ENCODE results near the gene DNAH2. TPM values are rescaled to one million over a fixed set of nuclear protein-coding genes. Genes with fewer than 3 reads are reported as not detected.
A peak's percentile ranks its signal among the peaks of the same experiment; 100 is the strongest.

Gene DNAH2
- total and polyA plus RNA-seq, 2 donors, result 0.07 to 0.14 TPM

GRCh38 chr17:7836596-7837407 is 119.3 kb downstream of the DNAH2 start:
- Histone ChIP-seq H3K4me3 (ENCODE audit: low read length in 2 of 2) (peak overlapping the region; percentile 82 to 94), H3K27me3 (ENCODE audit: control insufficient read depth in 2 of 2, insufficient read depth in 1 of 2, low read length in 1 of 2) (no peaks in the 10 kb centered on the region), H3K36me3 (ENCODE audit: control insufficient read depth in 2 of 2, insufficient read depth in 2 of 2, low read length in 1 of 2) (peaks cover 0 to 25% of the 10 kb centered on the region in 2 donors), H3K4me1 (ENCODE audit: control insufficient read depth in 2 of 2, insufficient read depth in 2 of 2, low read length in 2 of 2) (peaks cover 39 to 78% of the 10 kb centered on the region in 2 donors), H3K9me3 (ENCODE audit: control insufficient read depth in 2 of 2, insufficient read depth in 1 of 2, low read length in 1 of 2) (peaks cover 0 to 1% of the 10 kb centered on the region in 2 donors), H3K27ac (ENCODE audit: low read depth in 1 of 2, low read length in 1 of 2) (peak overlapping the region; percentile 96 to 100)
- 1% methylated on average over 19 of the region's 19 CpGs for WGBS
- DNase-seq (ENCODE audit: low read depth in 6 of 9, low spot score in 9 of 9), result peak in 8 of 9 donors; percentile 68 to 90 (median 79)

GRCh38 chr17:7837408-7838088 is 120.0 kb downstream of the DNAH2 start:
- H3K27me3 ChIP-seq (ENCODE audit: control insufficient read depth in 2 of 2, insufficient read depth in 1 of 2, low read length in 1 of 2), result no peaks in the 10 kb centered on the region
- H3K27ac ChIP-seq (ENCODE audit: low read depth in 1 of 2, low read length in 1 of 2), result peak overlapping the region; percentile 96 to 100
- H3K9me3 ChIP-seq (ENCODE audit: control insufficient read depth in 2 of 2, insufficient read depth in 1 of 2, low read length in 1 of 2), result peaks cover 0 to 3% of the 10 kb centered on the region in 2 donors
- H3K4me1 ChIP-seq (ENCODE audit: control insufficient read depth in 2 of 2, insufficient read depth in 2 of 2, low read length in 2 of 2), result peaks cover 39 to 82% of the 10 kb centered on the region in 2 donors
- H3K36me3 ChIP-seq (ENCODE audit: control insufficient read depth in 2 of 2, insufficient read depth in 2 of 2, low read length in 1 of 2), result peaks cover 0 to 25% of the 10 kb centered on the region in 2 donors
- 22% methylated on average over 8 of the region's 8 CpGs for WGBS
- DNase-seq (ENCODE audit: low read depth in 6 of 9, low spot score in 9 of 9), result peak in 1 of 9 donors; percentile 53
- H3K4me3 ChIP-seq (ENCODE audit: low read length in 2 of 2), result peak overlapping the region; percentile 82 to 94

DNA sequence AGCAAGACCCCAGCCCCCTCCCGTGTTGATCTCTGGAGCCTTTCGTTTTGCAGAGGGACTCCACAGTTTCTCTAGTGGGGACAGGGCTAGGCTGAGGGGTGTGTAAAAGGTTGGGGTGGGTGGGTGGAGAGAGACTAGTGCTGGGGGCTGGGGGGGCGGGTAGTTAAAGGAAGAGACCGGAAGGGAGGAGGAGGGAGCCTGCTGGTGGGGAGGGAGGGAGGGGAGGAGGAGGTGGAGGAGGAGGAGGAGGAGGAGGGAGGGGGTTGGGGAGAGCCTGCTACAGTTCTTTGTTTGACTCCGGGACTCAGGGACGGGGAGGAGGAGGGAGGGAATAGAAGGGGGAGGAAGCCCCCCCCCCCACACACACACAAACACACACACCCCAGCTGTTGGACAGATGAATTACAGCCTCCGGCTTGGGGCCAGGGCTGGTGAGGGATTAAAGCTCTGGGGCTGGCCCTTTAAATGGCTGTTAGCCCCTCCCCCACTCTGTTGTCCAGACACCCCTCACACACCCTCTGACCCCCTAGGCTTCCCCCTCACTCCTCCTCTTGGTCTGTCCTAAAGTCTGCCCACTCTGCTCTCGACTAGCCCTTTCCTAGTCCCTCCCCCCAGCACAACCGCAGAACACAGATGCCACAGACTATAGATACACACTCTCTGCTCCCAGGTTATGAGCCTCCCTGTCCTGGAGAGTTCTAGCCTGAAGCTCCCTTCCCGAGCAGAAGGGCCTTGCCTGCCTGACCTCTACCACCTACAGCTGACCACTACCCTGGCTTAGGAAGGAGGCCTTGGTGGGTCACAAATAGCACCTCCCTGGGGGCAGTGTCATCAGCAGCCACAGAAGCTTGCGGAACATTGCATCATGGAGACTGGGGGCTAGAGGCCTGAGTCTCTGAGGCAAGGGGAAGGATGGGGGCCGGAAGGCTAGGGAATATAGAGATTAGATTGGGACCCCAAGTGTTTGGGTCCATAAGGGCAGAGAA is 120.8 kb downstream of the DNAH2 start:
- peaks cover 0 to 25% of the 10 kb centered on the region in 2 donors for H3K36me3 ChIP-seq (ENCODE audit: control insufficient read depth in 2 of 2, insufficient read depth in 2 of 2, low read length in 1 of 2)
- peak overlapping the region; percentile 80 to 100 for H3K27ac ChIP-seq (ENCODE audit: low read depth in 1 of 2, low read length in 1 of 2)
- H3K27me3 ChIP-seq (ENCODE audit: control insufficient read depth in 2 of 2, insufficient read depth in 1 of 2, low read length in 1 of 2), result no peaks in the 10 kb centered on the region
- H3K4me1 ChIP-seq (ENCODE audit: control insufficient read depth in 2 of 2, insufficient read depth in 2 of 2, low read length in 2 of 2), result peaks cover 39 to 82% of the 10 kb centered on the region in 2 donors
- peak in 5 of 9 donors; percentile 69 to 85 (median 72) for DNase-seq (ENCODE audit: low read depth in 6 of 9, low spot score in 9 of 9)
- 19% methylated on average over 9 of the region's 12 CpGs for WGBS
- H3K9me3 ChIP-seq (ENCODE audit: control insufficient read depth in 2 of 2, insufficient read depth in 1 of 2, low read length in 1 of 2), result peaks cover 0 to 10% of the 10 kb centered on the region in 2 donors
- H3K4me3 ChIP-seq (ENCODE audit: low read length in 2 of 2), result peak overlapping the region; percentile 82 to 94

GRCh38 chr17:7839190-7839875 is 121.8 kb downstream of the DNAH2 start:
- peak overlapping the region; percentile 55 to 82 for H3K4me3 ChIP-seq (ENCODE audit: low read length in 2 of 2)
- DNase-seq (ENCODE audit: low read depth in 6 of 9, low spot score in 9 of 9), result peak in 1 of 9 donors; percentile 50
- H3K9me3 ChIP-seq (ENCODE audit: control insufficient read depth in 2 of 2, insufficient read depth in 1 of 2, low read length in 1 of 2), result peaks cover 0 to 14% of the 10 kb centered on the region in 2 donors
- peak overlapping the region in 1 of 2 donors; percentile 93 for H3K27ac ChIP-seq (ENCODE audit: low read depth in 1 of 2, low read length in 1 of 2)
- H3K27me3 ChIP-seq (ENCODE audit: control insufficient read depth in 2 of 2, insufficient read depth in 1 of 2, low read length in 1 of 2), result no peaks in the 10 kb centered on the region
- H3K36me3 ChIP-seq (ENCODE audit: control insufficient read depth in 2 of 2, insufficient read depth in 2 of 2, low read length in 1 of 2), result peaks cover 0 to 25% of the 10 kb centered on the region in 2 donors
- peaks cover 36 to 86% of the 10 kb centered on the region in 2 donors for H3K4me1 ChIP-seq (ENCODE audit: control insufficient read depth in 2 of 2, insufficient read depth in 2 of 2, low read length in 2 of 2)
- WGBS, result 85% methylated on average over 6 of the region's 6 CpGs

- Histone ChIP-seq H3K9me3 (ENCODE audit: control insufficient read depth in 2 of 2, insufficient read depth in 1 of 2, low read length in 1 of 2) (peaks cover 0 to 19% of the 10 kb centered on the region in 2 donors), H3K27me3 (ENCODE audit: control insufficient read depth in 2 of 2, insufficient read depth in 1 of 2, low read length in 1 of 2) (no peaks in the 10 kb centered on the region), H3K27ac (ENCODE audit: low read depth in 1 of 2, low read length in 1 of 2) (peak overlapping the region in 1 of 2 donors; percentile 93), H3K4me1 (ENCODE audit: control insufficient read depth in 2 of 2, insufficient read depth in 2 of 2, low read length in 2 of 2) (peaks cover 36 to 86% of the 10 kb centered on the region in 2 donors), H3K4me3 (ENCODE audit: low read length in 2 of 2) (no peak overlapping the region), H3K36me3 (ENCODE audit: control insufficient read depth in 2 of 2, insufficient read depth in 2 of 2, low read length in 1 of 2) (peaks cover 0 to 25% of the 10 kb centered on the region in 2 donors)
- WGBS, result 85% methylated on average over 2 of the region's 2 CpGs
- DNase-seq (ENCODE audit: low read depth in 6 of 9, low spot score in 9 of 9), result peak in 1 of 9 donors; percentile 38
Measured at GRCh38 chr17:7839876-7840261, 122.3 kb downstream of the DNAH2 start.

- Histone ChIP-seq H3K4me3 (ENCODE audit: low read length in 2 of 2) (no peak overlapping the region), H3K4me1 (ENCODE audit: control insufficient read depth in 2 of 2, insufficient read depth in 2 of 2, low read length in 2 of 2) (peaks cover 39 to 88% of the 10 kb centered on the region in 2 donors)
- 68% methylated on average over 1 of the region's 1 CpG for WGBS
Measured at GRCh38 chr17:7840441-7840840, 122.9 kb downstream of the DNAH2 start.

DNA sequence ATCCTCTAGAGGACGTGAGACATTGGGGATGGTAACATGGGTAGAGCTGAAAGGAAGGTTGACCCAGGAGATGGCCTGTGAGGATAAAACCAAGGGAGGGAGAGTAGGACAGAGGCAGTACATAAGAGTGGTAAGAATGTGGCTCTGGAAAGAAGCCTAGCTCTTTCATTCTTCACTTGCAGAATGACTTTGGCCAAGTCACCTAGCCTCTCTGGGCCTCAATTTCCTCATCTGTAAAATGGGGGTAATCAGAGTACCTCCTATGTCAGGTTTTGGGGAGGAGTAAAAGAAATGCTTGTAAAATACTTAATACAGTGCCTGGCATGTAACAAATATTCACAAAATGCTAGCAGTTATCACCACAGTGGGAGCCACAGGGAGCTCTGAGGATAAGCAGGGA is 123.3 kb downstream of the DNAH2 start:
- peaks cover 0 to 22% of the 10 kb centered on the region in 2 donors for H3K9me3 ChIP-seq (ENCODE audit: control insufficient read depth in 2 of 2, insufficient read depth in 1 of 2, low read length in 1 of 2)
- peak overlapping the region; percentile 77 to 93 for H3K27ac ChIP-seq (ENCODE audit: low read depth in 1 of 2, low read length in 1 of 2)
- 90% methylated on average over 1 of the region's 1 CpG for WGBS
- H3K27me3 ChIP-seq (ENCODE audit: control insufficient read depth in 2 of 2, insufficient read depth in 1 of 2, low read length in 1 of 2), result no peaks in the 10 kb centered on the region
- DNase-seq (ENCODE audit: low read depth in 6 of 9, low spot score in 9 of 9), result no peak
- peaks cover 40 to 91% of the 10 kb centered on the region in 2 donors for H3K4me1 ChIP-seq (ENCODE audit: control insufficient read depth in 2 of 2, insufficient read depth in 2 of 2, low read length in 2 of 2)
- H3K4me3 ChIP-seq (ENCODE audit: low read length in 2 of 2), result peak overlapping the region; percentile 65 to 66
- peaks cover 9 to 35% of the 10 kb centered on the region in 2 donors for H3K36me3 ChIP-seq (ENCODE audit: control insufficient read depth in 2 of 2, insufficient read depth in 2 of 2, low read length in 1 of 2)

More at GRCh38 chr17:7840441-7840840, 122.9 kb downstream of the DNAH2 start:
- Histone ChIP-seq H3K27ac (ENCODE audit: low read depth in 1 of 2, low read length in 1 of 2) (peak overlapping the region; percentile 6 to 93), H3K36me3 (ENCODE audit: control insufficient read depth in 2 of 2, insufficient read depth in 2 of 2, low read length in 1 of 2) (peaks cover 4 to 31% of the 10 kb centered on the region in 2 donors), H3K27me3 (ENCODE audit: control insufficient read depth in 2 of 2, insufficient read depth in 1 of 2, low read length in 1 of 2) (no peaks in the 10 kb centered on the region), H3K9me3 (ENCODE audit: control insufficient read depth in 2 of 2, insufficient read depth in 1 of 2, low read length in 1 of 2) (peaks cover 0 to 22% of the 10 kb centered on the region in 2 donors)
- DNase-seq (ENCODE audit: low read depth in 6 of 9, low spot score in 9 of 9), result no peak

- H3K4me3 ChIP-seq (ENCODE audit: low read length in 2 of 2), result peak overlapping the region; percentile 65 to 66
- 10% methylated on average over 34 of the region's 34 CpGs for WGBS
- H3K36me3 ChIP-seq (ENCODE audit: control insufficient read depth in 2 of 2, insufficient read depth in 2 of 2, low read length in 1 of 2), result peaks cover 14 to 41% of the 10 kb centered on the region in 2 donors
- peaks cover 0 to 22% of the 10 kb centered on the region in 2 donors for H3K9me3 ChIP-seq (ENCODE audit: control insufficient read depth in 2 of 2, insufficient read depth in 1 of 2, low read length in 1 of 2)
- no peaks in the 10 kb centered on the region for H3K27me3 ChIP-seq (ENCODE audit: control insufficient read depth in 2 of 2, insufficient read depth in 1 of 2, low read length in 1 of 2)
- H3K27ac ChIP-seq (ENCODE audit: low read depth in 1 of 2, low read length in 1 of 2), result peak overlapping the region; percentile 93 to 95
- H3K4me1 ChIP-seq (ENCODE audit: control insufficient read depth in 2 of 2, insufficient read depth in 2 of 2, low read length in 2 of 2), result peaks cover 40 to 85% of the 10 kb centered on the region in 2 donors
- DNase-seq (ENCODE audit: low read depth in 6 of 9, low spot score in 9 of 9), result peak in 5 of 9 donors; percentile 71 to 88 (median 76)
Measured at GRCh38 chr17:7841396-7841914, 123.9 kb downstream of the DNAH2 start.
